Gastrocnemius medialis (tissue), 4 donors: ENCODE data around the gene MAPK4.

Source experiments
- POLR2A ChIP-seq, 2 donors: fragments of 450-650 bp; IDR thresholded peaks; one replicate each; pipeline ENCODE4 v1.6.1; 2017; ENCODE audit warnings: antibody characterized with exemption in 2 of 2, mild to moderate bottlenecking in 2 of 2, moderate library complexity in 2 of 2
- TF ChIP-seq, protein P1 (sequence below), 5 experiments: fragments of 450-650 bp in 3 of 5; fragments of 200-600 bp in 2 of 5; sonication (generic) in 2 of 5; IDR thresholded peaks in 4 of 5; conservative IDR thresholded peaks in 1 of 5; 1 replicate in 4 of 5; 2 replicates in 1 of 5; pipeline ENCODE4 v1.5.1; 2016 to 2019; ENCODE audit warnings: antibody characterized with exemption in 5 of 5, mild to moderate bottlenecking in 3 of 5, moderate library complexity in 3 of 5

GRCh38 chr18:50562686-50563085 lies 2.8 kb downstream of the MAPK4 start:
- TF ChIP-seq, protein P1, sequence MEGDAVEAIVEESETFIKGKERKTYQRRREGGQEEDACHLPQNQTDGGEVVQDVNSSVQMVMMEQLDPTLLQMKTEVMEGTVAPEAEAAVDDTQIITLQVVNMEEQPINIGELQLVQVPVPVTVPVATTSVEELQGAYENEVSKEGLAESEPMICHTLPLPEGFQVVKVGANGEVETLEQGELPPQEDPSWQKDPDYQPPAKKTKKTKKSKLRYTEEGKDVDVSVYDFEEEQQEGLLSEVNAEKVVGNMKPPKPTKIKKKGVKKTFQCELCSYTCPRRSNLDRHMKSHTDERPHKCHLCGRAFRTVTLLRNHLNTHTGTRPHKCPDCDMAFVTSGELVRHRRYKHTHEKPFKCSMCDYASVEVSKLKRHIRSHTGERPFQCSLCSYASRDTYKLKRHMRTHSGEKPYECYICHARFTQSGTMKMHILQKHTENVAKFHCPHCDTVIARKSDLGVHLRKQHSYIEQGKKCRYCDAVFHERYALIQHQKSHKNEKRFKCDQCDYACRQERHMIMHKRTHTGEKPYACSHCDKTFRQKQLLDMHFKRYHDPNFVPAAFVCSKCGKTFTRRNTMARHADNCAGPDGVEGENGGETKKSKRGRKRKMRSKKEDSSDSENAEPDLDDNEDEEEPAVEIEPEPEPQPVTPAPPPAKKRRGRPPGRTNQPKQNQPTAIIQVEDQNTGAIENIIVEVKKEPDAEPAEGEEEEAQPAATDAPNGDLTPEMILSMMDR (IDR thresholded peaks at IDR 0.05 in 4 of 5, conservative IDR thresholded peaks at IDR 0.05 in 1 of 5) = no peak
- TF ChIP-seq POLR2A (IDR thresholded peaks at IDR 0.05) = no peak
